ENCODE results near the gene PHF12.

The PHF12 gene

DNA sequence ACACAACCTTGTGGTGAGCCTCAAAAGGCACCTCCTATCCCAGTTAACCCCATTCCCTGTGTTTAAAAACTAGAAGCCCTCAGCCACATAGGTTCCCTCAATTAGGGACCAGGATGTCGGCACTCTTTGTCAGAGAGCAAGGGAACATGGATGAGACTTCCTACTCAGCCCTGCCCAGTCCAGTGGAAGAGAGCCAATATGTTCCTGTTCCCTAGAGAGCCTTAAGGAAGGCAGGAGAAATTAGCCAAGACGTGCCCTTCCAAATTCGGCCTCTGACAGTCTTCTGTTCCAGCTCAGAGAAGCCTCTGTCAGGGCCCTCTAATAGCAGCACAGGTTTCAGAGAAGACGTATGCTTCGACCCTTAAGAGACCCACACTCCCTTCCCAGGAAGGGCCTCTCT lies 33.9 kb downstream of the PHF12 start:
- TF ChIP-seq, protein P1, sequence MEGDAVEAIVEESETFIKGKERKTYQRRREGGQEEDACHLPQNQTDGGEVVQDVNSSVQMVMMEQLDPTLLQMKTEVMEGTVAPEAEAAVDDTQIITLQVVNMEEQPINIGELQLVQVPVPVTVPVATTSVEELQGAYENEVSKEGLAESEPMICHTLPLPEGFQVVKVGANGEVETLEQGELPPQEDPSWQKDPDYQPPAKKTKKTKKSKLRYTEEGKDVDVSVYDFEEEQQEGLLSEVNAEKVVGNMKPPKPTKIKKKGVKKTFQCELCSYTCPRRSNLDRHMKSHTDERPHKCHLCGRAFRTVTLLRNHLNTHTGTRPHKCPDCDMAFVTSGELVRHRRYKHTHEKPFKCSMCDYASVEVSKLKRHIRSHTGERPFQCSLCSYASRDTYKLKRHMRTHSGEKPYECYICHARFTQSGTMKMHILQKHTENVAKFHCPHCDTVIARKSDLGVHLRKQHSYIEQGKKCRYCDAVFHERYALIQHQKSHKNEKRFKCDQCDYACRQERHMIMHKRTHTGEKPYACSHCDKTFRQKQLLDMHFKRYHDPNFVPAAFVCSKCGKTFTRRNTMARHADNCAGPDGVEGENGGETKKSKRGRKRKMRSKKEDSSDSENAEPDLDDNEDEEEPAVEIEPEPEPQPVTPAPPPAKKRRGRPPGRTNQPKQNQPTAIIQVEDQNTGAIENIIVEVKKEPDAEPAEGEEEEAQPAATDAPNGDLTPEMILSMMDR (IDR thresholded peaks at IDR 0.05), result no peak
- H3K36me3 ChIP-seq, result peaks cover 91 to 98% (median 95%) of the 10 kb centered on the region in 3 donors

DNA sequence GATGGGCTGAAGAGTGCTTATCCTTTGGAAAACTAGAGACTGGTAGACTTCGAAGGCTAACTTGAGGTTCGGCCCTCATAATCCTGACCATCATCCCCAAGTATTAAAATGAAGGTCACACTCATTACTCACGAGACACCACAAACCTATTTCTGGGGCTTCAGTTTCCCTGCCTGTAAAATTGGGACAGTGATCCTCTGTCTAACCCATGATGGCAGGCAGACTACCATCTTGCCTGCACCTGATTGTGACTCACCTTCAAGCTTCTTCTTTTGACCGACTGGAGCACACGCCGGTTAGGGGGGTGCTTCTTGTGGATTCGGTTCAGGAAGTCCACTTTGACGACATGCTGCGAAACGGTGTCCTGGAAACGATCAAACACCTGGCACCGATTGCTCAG lies 34.3 kb downstream of the PHF12 start:
- Histone ChIP-seq H3K27me3 (no peaks in the 10 kb centered on the region), H3K9me3 (no peaks in the 10 kb centered on the region), H3K36me3 (peaks cover 91 to 100% (median 95%) of the 10 kb centered on the region in 3 donors), H3K4me1 (no peaks in the 10 kb centered on the region), H3K4me3 (no peak overlapping the region), H3K27ac (no peak overlapping the region)
- no peak for DNase-seq
- intact Hi-C loops (cut with DNase I; ENCODE audit: low total_unique reads), result loop anchor here (5.0 kb wide), 1 partner anchor 155 kb away; no protein-coding TSS in a partner anchor
- TF ChIP-seq, protein P1 (IDR thresholded peaks at IDR 0.05), result no peak

More for the DNA sequence above, 33.9 kb downstream of the PHF12 start:
- no peaks in the 10 kb centered on the region for H3K9me3 ChIP-seq
- no peak overlapping the region for H3K4me3 ChIP-seq
- H3K27ac ChIP-seq, result peak overlapping the region in 1 of 2 donors; percentile 16
- H3K27me3 ChIP-seq, result no peaks in the 10 kb centered on the region
- H3K4me1 ChIP-seq, result no peaks in the 10 kb centered on the region
- intact Hi-C loops (cut with DNase I; ENCODE audit: low total_unique reads), result loop anchor here (5.0 kb wide), 1 partner anchor 155 kb away; no protein-coding TSS in a partner anchor
- DNase-seq, result no peak

DNA sequence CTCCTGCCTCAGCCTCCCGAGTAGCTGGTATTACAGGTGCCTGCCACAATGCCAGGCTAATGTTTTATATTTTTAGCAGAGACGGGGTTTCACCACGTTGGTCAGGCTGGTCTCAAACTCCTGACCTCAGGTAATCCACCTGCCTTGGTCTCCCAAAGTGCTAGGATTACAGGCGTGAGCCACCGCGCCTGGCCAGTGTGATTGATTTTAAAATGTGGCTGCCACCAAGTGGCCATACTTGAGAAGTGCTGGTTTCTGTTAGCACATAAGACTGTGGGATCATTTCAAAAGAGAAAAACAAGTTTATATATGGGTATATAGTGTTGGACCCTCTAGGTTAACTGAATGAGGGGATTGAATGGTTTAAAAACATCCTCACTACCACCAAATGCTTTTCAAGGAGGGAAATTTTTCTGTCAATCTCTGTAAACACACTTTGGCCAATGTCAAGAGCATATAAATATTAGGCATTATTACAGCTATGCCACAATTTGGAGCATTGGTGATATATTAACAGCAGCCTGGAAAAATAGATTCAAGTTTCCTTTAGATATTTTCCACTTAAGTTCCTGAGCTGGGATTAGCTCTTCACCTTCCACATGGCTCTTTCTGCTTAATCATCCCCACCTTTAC lies 34.9 kb downstream of the PHF12 start:
- TF ChIP-seq, protein P1 (IDR thresholded peaks at IDR 0.05), result peak; percentile 62 to 72
- Histone ChIP-seq H3K4me1 (no peaks in the 10 kb centered on the region), H3K27ac (no peak overlapping the region), H3K27me3 (no peaks in the 10 kb centered on the region), H3K4me3 (no peak overlapping the region), H3K9me3 (no peaks in the 10 kb centered on the region), H3K36me3 (peaks cover 93 to 100% (median 95%) of the 10 kb centered on the region in 3 donors)
- intact Hi-C loops (cut with DNase I; ENCODE audit: low total_unique reads), result loop anchor here (5.0 kb wide), 1 partner anchor 154 kb away; no protein-coding TSS in a partner anchor
- DNase-seq, result peak in 1 of 2 donors; percentile 51

DNA sequence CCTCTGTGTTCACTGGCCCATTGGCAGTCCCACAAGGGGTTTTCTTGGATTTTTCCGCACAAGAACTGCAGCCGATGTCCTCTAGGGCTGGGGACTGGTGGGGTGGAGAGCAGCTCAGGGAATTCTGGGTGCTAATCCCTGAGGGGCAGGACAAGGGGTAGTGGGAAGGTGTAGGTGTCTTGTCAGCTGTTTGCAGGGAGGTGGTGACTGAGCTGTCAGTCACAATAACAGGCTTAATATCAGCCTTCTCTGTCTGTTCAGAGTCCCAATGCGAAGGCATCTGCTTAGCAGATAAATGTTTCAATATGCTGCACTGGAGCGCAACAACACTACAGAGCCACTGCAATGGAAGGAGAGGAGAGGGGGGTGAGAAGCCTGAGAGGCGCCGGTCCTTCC lies 38.4 kb downstream of the PHF12 start:
- H3K9me3 ChIP-seq, result no peaks in the 10 kb centered on the region
- H3K36me3 ChIP-seq, result peaks cover 80 to 100% (median 90%) of the 10 kb centered on the region in 3 donors
- intact Hi-C loops (cut with DNase I; ENCODE audit: low total_unique reads), result no loop called here
- no peak for DNase-seq
- H3K27ac ChIP-seq, result no peak overlapping the region
- TF ChIP-seq, protein P1 (IDR thresholded peaks at IDR 0.05), result no peak
- H3K27me3 ChIP-seq, result no peaks in the 10 kb centered on the region
- H3K4me3 ChIP-seq, result no peak overlapping the region
- H3K4me1 ChIP-seq, result peaks cover 0 to 15% (median 10%) of the 10 kb centered on the region in 4 donors

DNA sequence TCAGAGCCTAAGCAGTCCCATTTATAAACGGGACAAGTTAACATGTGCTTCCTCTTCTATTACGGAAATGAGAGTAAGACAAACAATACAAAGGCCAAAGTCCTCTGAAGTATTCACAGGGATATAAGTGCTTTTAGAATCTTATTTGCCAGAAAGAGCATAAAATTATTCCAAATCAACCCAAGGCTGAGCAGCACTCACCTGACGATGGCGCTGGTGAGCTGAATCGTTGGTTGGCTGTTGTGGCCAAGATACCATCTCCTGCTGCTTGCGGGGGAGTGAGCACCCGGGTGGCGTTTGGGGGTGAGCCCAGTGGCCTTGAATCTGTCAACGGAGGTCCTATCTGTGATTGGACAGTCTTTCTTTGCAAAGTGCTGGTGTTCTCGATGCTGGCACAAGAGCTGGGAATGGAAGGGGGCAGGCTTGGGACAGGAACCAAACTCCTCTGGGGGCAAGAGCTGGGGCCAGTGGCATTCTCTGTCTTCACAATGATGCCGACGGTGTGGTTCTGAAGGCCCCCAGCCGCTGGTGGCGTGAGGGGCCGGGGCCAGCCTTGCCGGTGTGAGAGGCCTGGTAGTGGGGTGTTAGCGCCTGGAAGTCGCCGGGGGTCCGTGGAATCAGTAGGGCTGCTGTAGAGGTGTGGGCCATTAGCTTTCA lies 38.9 kb downstream of the PHF12 start:
- Histone ChIP-seq H3K4me1 (peaks cover 0 to 16% (median 10%) of the 10 kb centered on the region in 4 donors), H3K4me3 (no peak overlapping the region), H3K27ac (no peak overlapping the region), H3K27me3 (no peaks in the 10 kb centered on the region), H3K9me3 (no peaks in the 10 kb centered on the region), H3K36me3 (peaks cover 75 to 100% (median 90%) of the 10 kb centered on the region in 3 donors)
- TF ChIP-seq, protein P1 (IDR thresholded peaks at IDR 0.05), result no peak
- DNase-seq, result no peak
- intact Hi-C loops (cut with DNase I; ENCODE audit: low total_unique reads), result no loop called here
